ENCODE measurements around the gene TP53BP2. TPM values are rescaled to one million over a fixed set of nuclear protein-coding genes. Genes with fewer than 3 reads are reported as not detected.

Gene TP53BP2
- total RNA-seq, 2 donors from 2014 or later: 53.6 to 59.8 TPM

- H3K27ac Mint-ChIP-seq: no peak overlapping the region
- Histone ChIP-seq H3K27ac (ENCODE audit: low read depth, low read length) (no peak overlapping the region), H3K4me3 (ENCODE audit: low read length) (no peak overlapping the region), H3K27me3 (ENCODE audit: control insufficient read depth, insufficient read depth, low read length, poor library complexity, severe bottlenecking) (no peaks in the 10 kb centered on the region), H3K4me1 (ENCODE audit: control insufficient read depth, insufficient read depth, low read length) (peaks cover 9% of the 10 kb centered on the region), H3K36me3 (ENCODE audit: control insufficient read depth, insufficient read depth, low read length) (peaks cover 94% of the 10 kb centered on the region), H3K9me3 (ENCODE audit: control insufficient read depth, low read length) (peaks cover 3% of the 10 kb centered on the region), H3K9ac (ENCODE audit: extremely low read depth, low read length, poor library complexity, severe bottlenecking) (no peak overlapping the region)
- no peak overlapping the region for H3K4me3 Mint-ChIP-seq
- peaks cover 2% of the 10 kb centered on the region for H3K9me3 Mint-ChIP-seq
- no peak for DNase-seq
- peaks cover 6% of the 10 kb centered on the region for H3K4me1 Mint-ChIP-seq
- peaks cover 75% of the 10 kb centered on the region for H3K36me3 Mint-ChIP-seq (ENCODE audit: low read depth)
- 94 to 100% methylated on average over 7 of the region's 7 CpGs for WGBS, 2 experiments (ENCODE audit: insufficient coverage in 1 of 2, insufficient read length in 1 of 2)
- no peaks in the 10 kb centered on the region for H3K27me3 Mint-ChIP-seq (ENCODE audit: insufficient read depth)
- no peak for TF ChIP-seq CTCF (conservative IDR thresholded peaks at IDR 0.05)
These were observed 43.7 kb downstream of the TP53BP2 start for GRCh38 chr1:223802032-223802431.

- H3K4me1 ChIP-seq (ENCODE audit: control insufficient read depth, insufficient read depth, low read length): peaks cover 3% of the 10 kb centered on the region
- peaks cover 94% of the 10 kb centered on the region for H3K36me3 ChIP-seq (ENCODE audit: control insufficient read depth, insufficient read depth, low read length)
- no peak overlapping the region for H3K4me3 ChIP-seq (ENCODE audit: low read length)
- DNase-seq: no peak
- H3K27me3 ChIP-seq (ENCODE audit: control insufficient read depth, insufficient read depth, low read length, poor library complexity, severe bottlenecking): no peaks in the 10 kb centered on the region
- Mint-ChIP-seq H3K9me3 (no peaks in the 10 kb centered on the region), H3K4me3 (no peak overlapping the region), H3K27me3 (ENCODE audit: insufficient read depth) (no peaks in the 10 kb centered on the region), H3K36me3 (ENCODE audit: low read depth) (peaks cover 66% of the 10 kb centered on the region), H3K4me1 (peaks cover 8% of the 10 kb centered on the region), H3K27ac (no peak overlapping the region)
- WGBS, 2 experiments (ENCODE audit: insufficient coverage in 1 of 2, insufficient read length in 1 of 2): 93 to 100% methylated on average over 4 to 7 of the region's 7 CpGs
- no peak overlapping the region for H3K9ac ChIP-seq (ENCODE audit: extremely low read depth, low read length, poor library complexity, severe bottlenecking)
- H3K27ac ChIP-seq (ENCODE audit: low read depth, low read length): no peak overlapping the region
- TF ChIP-seq CTCF (conservative IDR thresholded peaks at IDR 0.05): no peak
- H3K9me3 ChIP-seq (ENCODE audit: control insufficient read depth, low read length): no peaks in the 10 kb centered on the region
These were observed 49.5 kb downstream of the TP53BP2 start for GRCh38 chr1:223796210-223796609.

GRCh38 chr1:223794136-223794880, 51.4 kb downstream of the TP53BP2 start:
- H3K9me3 Mint-ChIP-seq: no peaks in the 10 kb centered on the region
- no peak overlapping the region for H3K27ac ChIP-seq (ENCODE audit: low read depth, low read length)
- peaks cover 8% of the 10 kb centered on the region for H3K4me1 Mint-ChIP-seq
- H3K36me3 Mint-ChIP-seq (ENCODE audit: low read depth): peaks cover 53% of the 10 kb centered on the region
- WGBS, 2 experiments (ENCODE audit: insufficient coverage in 1 of 2, insufficient read length in 1 of 2): 96 to 100% methylated on average over 5 to 8 of the region's 9 CpGs
- no peaks in the 10 kb centered on the region for H3K27me3 Mint-ChIP-seq (ENCODE audit: insufficient read depth)
- H3K4me3 Mint-ChIP-seq: no peak overlapping the region
- TF ChIP-seq CTCF (conservative IDR thresholded peaks at IDR 0.05): no peak
- no peak for DNase-seq
- no peaks in the 10 kb centered on the region for H3K27me3 ChIP-seq (ENCODE audit: control insufficient read depth, insufficient read depth, low read length, poor library complexity, severe bottlenecking)
- H3K36me3 ChIP-seq (ENCODE audit: control insufficient read depth, insufficient read depth, low read length): peaks cover 86% of the 10 kb centered on the region
- H3K4me3 ChIP-seq (ENCODE audit: low read length): no peak overlapping the region
- peak overlapping the region; percentile 81 for H3K27ac Mint-ChIP-seq
- H3K4me1 ChIP-seq (ENCODE audit: control insufficient read depth, insufficient read depth, low read length): peaks cover 3% of the 10 kb centered on the region
- H3K9me3 ChIP-seq (ENCODE audit: control insufficient read depth, low read length): no peaks in the 10 kb centered on the region
- no peak overlapping the region for H3K9ac ChIP-seq (ENCODE audit: extremely low read depth, low read length, poor library complexity, severe bottlenecking)

All from endodermal cell (in vitro differentiated cells).